BJ (cell line): ENCODE results near the gene SLC25A11. TPM values are rescaled to one million over a fixed set of nuclear protein-coding genes. Genes with fewer than 3 reads are reported as not detected.

Experiments used
- CTCF ChIA-PET: fragments of 350-600 bp; formaldehyde crosslinking; extraction: SDS; loops from one replicate; lab custom pipeline; 2021; ENCODE audit warnings: antibody characterized with exemption, inconsistent platforms; lab: Yijun Ruan, JAX
- POLR2A ChIA-PET: fragments of 300-600 bp; sonication (Branson Sonifier 250); formaldehyde crosslinking; extraction: SDS; loops from one replicate; lab custom pipeline; 2021; ENCODE audit warnings: antibody characterized with exemption; lab: Charles Lee
- DNase-seq: peaks from one replicate; pipeline ENCODE4 v3.0.0-alpha.2; 2011; ENCODE audit warnings: low read depth
- H3K27me3 ChIP-seq: 2 replicates; pipeline ENCODE4 v1.6.0; 2011; ENCODE audit warnings: low read length; ENCODE audit not compliant: control insufficient read depth, insufficient read depth
- H3K36me3 ChIP-seq: 2 replicates; pipeline ENCODE4 v1.5.1; 2011; ENCODE audit warnings: low read length; ENCODE audit not compliant: control insufficient read depth, insufficient read depth
- H3K4me3 ChIP-seq: 2 replicates; pipeline ENCODE4 v1.5.1; 2011; ENCODE audit warnings: low read depth, mild to moderate bottlenecking, control low read depth, low read length
- CTCF ChIP-seq: IDR thresholded peaks from 2 replicates; pipeline ENCODE4 v1.5.1; 2011; ENCODE audit warnings: low read depth, mild to moderate bottlenecking, control low read depth, inconsistent platforms, low read length, moderate library complexity; ENCODE audit not compliant: insufficient read depth
- polyA minus RNA-seq: library from RNA; depleted of rRNA, polyadenylated mRNA; stranded (reverse); fragments of >200 nt; gene quantifications from 2 replicates; pipeline ENCODE4 v1.2.3, GENCODE V29; 2011; rRNA and poly(A)+ RNA removed
- polyA plus RNA-seq: library from polyadenylated mRNA; depleted of rRNA; stranded (reverse); fragments of >200 nt; gene quantifications from 2 replicates; pipeline ENCODE4 v1.2.3, GENCODE V29; 2011; rRNA removed

The SLC25A11 gene
- polyA plus RNA-seq (38.5 and 70.7 TPM in 2 replicates), polyA minus RNA-seq (41.0 and 48.4 TPM in 2 replicates)

DNA sequence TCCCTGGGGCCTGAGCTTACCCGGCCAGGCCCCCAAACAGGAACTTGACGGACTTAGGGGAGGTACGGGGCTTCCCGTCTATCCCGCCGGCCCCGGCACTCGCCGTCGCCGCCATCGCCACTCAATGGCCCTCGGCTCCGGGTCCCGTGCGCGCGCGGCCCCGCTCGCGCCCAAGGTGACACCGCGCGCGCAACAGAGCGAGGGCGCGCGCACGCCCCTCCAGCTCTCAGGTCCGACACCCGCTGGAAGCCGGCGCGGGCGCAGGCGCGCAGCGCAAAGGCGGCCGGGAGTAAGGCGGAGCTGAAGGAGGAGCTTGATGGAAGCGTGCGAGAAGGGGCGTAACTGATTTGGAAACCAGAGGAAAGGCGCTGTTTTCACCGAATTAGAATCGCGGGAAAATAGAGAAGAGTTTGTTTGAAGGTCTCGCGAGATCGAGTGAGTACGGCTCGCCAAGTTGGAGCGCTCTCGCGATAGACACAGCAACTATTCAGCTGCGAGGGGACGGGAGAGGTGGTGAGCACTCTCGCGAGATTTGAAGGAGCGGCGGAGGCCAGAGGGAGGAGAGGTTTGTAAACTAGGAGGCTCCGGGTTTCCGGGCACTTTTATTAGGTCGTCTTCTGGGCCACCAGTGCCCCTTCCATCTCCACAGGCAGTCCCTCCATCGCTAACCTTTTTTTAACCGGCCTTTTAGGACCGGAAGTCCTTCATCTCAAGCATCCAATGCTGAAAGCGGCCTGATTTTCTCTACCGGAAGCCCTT lies at the start of gene SLC25A11, which contains the start of gene RNF167:
Gene SLC25A11 (minus strand): TSS at position 251 of the 759 bp plus-strand sequence. CDS start 136 bp downstream, at position 115.
Gene RNF167 (plus strand): TSS at position 473 of the 759 bp plus-strand sequence. CDS start 642 bp downstream, outside the sequence.
- Histone ChIP-seq H3K4me3 (peak within 1 kb of the TSS; percentile 72), H3K36me3 (peaks cover 25% of the 10 kb centered on the region), H3K27me3 (no peaks in the 10 kb centered on the region)
- no peak for TF ChIP-seq CTCF
- POLR2A ChIA-PET = interaction anchor here (0.6 to 1.7 kb wide), 5 partner anchors 9 to 31 kb away, joined by 3 to 9 read pairs (median 3); partner anchors contain the start of gene SPAG7
- CTCF ChIA-PET = interaction anchor here (0.6 to 2.7 kb wide), 14 partner anchors 13 to 122 kb away, joined by 3 to 17 read pairs (median 4); partner anchors contain the start of genes CAMTA2, CHRNE, INCA1 and KIF1C
- DNase-seq = peak; percentile 99

GRCh38 chr17:4987767-4988567 lies 48.1 kb upstream of the SLC25A11 start:
- H3K4me3 ChIP-seq = peak overlapping the region; percentile 60
- ChIA-PET CTCF (interaction anchor here (0.7 to 4.6 kb wide), 16 partner anchors 8 to 98 kb away, joined by 3 to 24 read pairs (median 5); partner anchors contain the start of genes INCA1, KIF1C, RNF167 and SLC25A11), POLR2A (interaction anchor here (0.6 kb wide), 1 partner anchor 47 kb away, joined by 3 read pairs; the partner anchor contains the start of gene SLC52A1)
- H3K27me3 ChIP-seq = no peaks in the 10 kb centered on the region
- TF ChIP-seq CTCF = no peak
- no peak for DNase-seq
- H3K36me3 ChIP-seq = no peaks in the 10 kb centered on the region; the same call in 1 of the 2 replicates

GRCh38 chr17:4986951-4987766 lies 47.3 kb upstream of the SLC25A11 start, which contains the start of gene CAMTA2:
TSS of gene CAMTA2 (minus strand) at chr17:4987675. CDS start at chr17:4986222, 1,453 bp downstream.
- POLR2A ChIA-PET = interaction anchor here (0.6 kb wide), 1 partner anchor 48 kb away, joined by 3 read pairs; the partner anchor contains the start of gene SLC52A1

More at GRCh38 chr17:4986951-4987766, 47.3 kb upstream of the SLC25A11 start, which contains the start of gene CAMTA2:
- Histone ChIP-seq H3K27me3 (no peaks in the 10 kb centered on the region), H3K4me3 (peak within 1 kb of the TSS; percentile 60), H3K36me3 (peaks cover 2% of the 10 kb centered on the region)
- CTCF ChIA-PET = interaction anchor here (0.7 to 4.6 kb wide), 21 partner anchors 10 to 97 kb away, joined by 3 to 24 read pairs (median 4); partner anchors contain the start of genes INCA1, KIF1C, RNF167 and SPAG7
- no peak for DNase-seq
- peak; percentile 52 for TF ChIP-seq CTCF
